ENCODE measurements around the gene ALDH1L1. TPM values are rescaled to one million over a fixed set of nuclear protein-coding genes. Genes with fewer than 3 reads are reported as not detected.
"Not testable (repeated sequence)": the region's sequence is repeated elsewhere in the genome, so short reads cannot be mapped to it uniquely, and the experiment has no call there.

Gene ALDH1L1
- total RNA-seq, 1 donor from 2014 or later: 3.3 TPM

GRCh38 chr3:126098391-126098858, 82.0 kb downstream of the ALDH1L1 start:
- Histone ChIP-seq H3K27ac (no peak overlapping the region), H3K36me3 (no peaks in the 10 kb centered on the region), H3K27me3 (no peaks in the 10 kb centered on the region), H3K4me3 (no peak overlapping the region), H3K9me3 (peaks cover 4% of the 10 kb centered on the region), H3K4me1 (no peaks in the 10 kb centered on the region)
- TF ChIP-seq, protein P1, sequence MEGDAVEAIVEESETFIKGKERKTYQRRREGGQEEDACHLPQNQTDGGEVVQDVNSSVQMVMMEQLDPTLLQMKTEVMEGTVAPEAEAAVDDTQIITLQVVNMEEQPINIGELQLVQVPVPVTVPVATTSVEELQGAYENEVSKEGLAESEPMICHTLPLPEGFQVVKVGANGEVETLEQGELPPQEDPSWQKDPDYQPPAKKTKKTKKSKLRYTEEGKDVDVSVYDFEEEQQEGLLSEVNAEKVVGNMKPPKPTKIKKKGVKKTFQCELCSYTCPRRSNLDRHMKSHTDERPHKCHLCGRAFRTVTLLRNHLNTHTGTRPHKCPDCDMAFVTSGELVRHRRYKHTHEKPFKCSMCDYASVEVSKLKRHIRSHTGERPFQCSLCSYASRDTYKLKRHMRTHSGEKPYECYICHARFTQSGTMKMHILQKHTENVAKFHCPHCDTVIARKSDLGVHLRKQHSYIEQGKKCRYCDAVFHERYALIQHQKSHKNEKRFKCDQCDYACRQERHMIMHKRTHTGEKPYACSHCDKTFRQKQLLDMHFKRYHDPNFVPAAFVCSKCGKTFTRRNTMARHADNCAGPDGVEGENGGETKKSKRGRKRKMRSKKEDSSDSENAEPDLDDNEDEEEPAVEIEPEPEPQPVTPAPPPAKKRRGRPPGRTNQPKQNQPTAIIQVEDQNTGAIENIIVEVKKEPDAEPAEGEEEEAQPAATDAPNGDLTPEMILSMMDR (IDR thresholded peaks at IDR 0.05): no peak
- intact Hi-C loops (cut with DNase I): no loop called here
- no peak for ATAC-seq
- no peak for DNase-seq

- Histone ChIP-seq H3K9me3 (peaks cover 4% of the 10 kb centered on the region), H3K27me3 (no peaks in the 10 kb centered on the region), H3K4me1 (no peaks in the 10 kb centered on the region), H3K36me3 (no peaks in the 10 kb centered on the region), H3K27ac (no peak overlapping the region), H3K4me3 (no peak overlapping the region)
- ATAC-seq (no peak), DNase-seq (no peak)
- TF ChIP-seq, protein P1 (IDR thresholded peaks at IDR 0.05): no peak
- intact Hi-C loops (cut with DNase I): no loop called here
These were observed 82.6 kb downstream of the ALDH1L1 start for GRCh38 chr3:126097801-126098200.

GRCh38 chr3:126096274-126096673, 84.1 kb downstream of the ALDH1L1 start:
- H3K4me1 ChIP-seq; H3K4me3 ChIP-seq; H3K27me3 ChIP-seq; DNase-seq; ATAC-seq; H3K9me3 ChIP-seq; H3K36me3 ChIP-seq; H3K27ac ChIP-seq; intact Hi-C loops (cut with DNase I): not testable (repeated sequence)

DNA sequence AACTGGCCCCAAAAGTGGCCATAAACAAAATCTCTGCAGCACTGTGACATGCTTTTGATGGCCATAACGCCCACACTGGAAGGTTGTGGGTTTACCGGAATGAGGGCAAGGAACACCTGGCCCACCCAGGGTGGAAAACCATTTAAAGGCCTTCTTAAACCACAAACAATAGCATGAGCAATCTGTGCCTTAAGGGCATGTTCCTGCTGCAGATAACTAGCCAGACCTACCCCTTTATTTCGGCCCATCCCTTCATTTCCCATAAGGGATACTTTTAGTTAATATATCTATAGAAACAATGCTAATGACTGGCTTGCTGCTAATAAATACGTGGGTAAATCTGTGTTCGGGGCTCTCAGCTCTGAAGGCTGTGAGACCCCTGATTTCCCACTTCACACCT, 88.3 kb downstream of the ALDH1L1 start:
- H3K27me3 ChIP-seq; ATAC-seq; intact Hi-C loops (cut with DNase I); H3K4me1 ChIP-seq; DNase-seq; H3K9me3 ChIP-seq; H3K36me3 ChIP-seq; H3K4me3 ChIP-seq; H3K27ac ChIP-seq: not testable (repeated sequence)

GRCh38 chr3:126087552-126088175, 92.7 kb downstream of the ALDH1L1 start:
- ATAC-seq: no peak
- TF ChIP-seq, protein P1 (IDR thresholded peaks at IDR 0.05): no peak
- Histone ChIP-seq H3K27me3 (no peaks in the 10 kb centered on the region), H3K4me1 (peaks cover 6% of the 10 kb centered on the region), H3K4me3 (no peak overlapping the region), H3K27ac (no peak overlapping the region), H3K36me3 (no peaks in the 10 kb centered on the region), H3K9me3 (no peaks in the 10 kb centered on the region)
- no peak for DNase-seq
- intact Hi-C loops (cut with DNase I): no loop called here

GRCh38 chr3:126085841-126086240, 94.5 kb downstream of the ALDH1L1 start:
- H3K4me1 ChIP-seq: peaks cover 6% of the 10 kb centered on the region
- no peaks in the 10 kb centered on the region for H3K9me3 ChIP-seq
- H3K27me3 ChIP-seq: no peaks in the 10 kb centered on the region
- H3K4me3 ChIP-seq: no peak overlapping the region
- H3K27ac ChIP-seq: no peak overlapping the region
- no peaks in the 10 kb centered on the region for H3K36me3 ChIP-seq
- intact Hi-C loops (cut with DNase I): no loop called here
- TF ChIP-seq, protein P1 (IDR thresholded peaks at IDR 0.05): no peak
- no peak for ATAC-seq
- DNase-seq: no peak

GRCh38 chr3:126085276-126085675, 95.1 kb downstream of the ALDH1L1 start:
- H3K4me1 ChIP-seq: peaks cover 6% of the 10 kb centered on the region
- H3K27me3 ChIP-seq: no peaks in the 10 kb centered on the region
- no peak overlapping the region for H3K4me3 ChIP-seq
- intact Hi-C loops (cut with DNase I): no loop called here
- H3K9me3 ChIP-seq: no peaks in the 10 kb centered on the region
- peak overlapping the region; percentile 86 for H3K27ac ChIP-seq
- ATAC-seq: no peak
- DNase-seq: no peak
- TF ChIP-seq, protein P1 (IDR thresholded peaks at IDR 0.05): no peak
- H3K36me3 ChIP-seq: no peaks in the 10 kb centered on the region
